ENCODE results near the gene UMODL1.

Gene UMODL1

GRCh38 chr21:42135386-42136052 is 64.4 kb downstream of the UMODL1 start:
- no peak for DNase-seq

GRCh38 chr21:42137191-42137904 is 66.2 kb downstream of the UMODL1 start:
- no peak for DNase-seq

GRCh38 chr21:42140196-42140934 is 69.2 kb downstream of the UMODL1 start:
- no peak for DNase-seq

GRCh38 chr21:42141643-42142042 is 70.5 kb downstream of the UMODL1 start:
- no peak for DNase-seq

GRCh38 chr21:42142141-42142540 is 71.0 kb downstream of the UMODL1 start:
- DNase-seq, result no peak

- no peak for DNase-seq
Observed at GRCh38 chr21:42142627-42143026, 71.5 kb downstream of the UMODL1 start.

- DNase-seq, result no peak
Observed at GRCh38 chr21:42143111-42143510, 72.0 kb downstream of the UMODL1 start.

- no peak for DNase-seq
Observed at GRCh38 chr21:42144221-42144620, 73.1 kb downstream of the UMODL1 start.

GRCh38 chr21:42144679-42145568 is 73.8 kb downstream of the UMODL1 start:
- no peak for DNase-seq

GRCh38 chr21:42145569-42146272 is 74.6 kb downstream of the UMODL1 start:
- DNase-seq, result peak; percentile 58

- DNase-seq, result no peak
Observed at GRCh38 chr21:42146273-42146805, 75.2 kb downstream of the UMODL1 start.

GRCh38 chr21:42146821-42147220 is 75.7 kb downstream of the UMODL1 start:
- no peak for DNase-seq

- no peak for DNase-seq
Observed at GRCh38 chr21:42147386-42148020, 76.4 kb downstream of the UMODL1 start.

GRCh38 chr21:42148097-42148496 is 77.0 kb downstream of the UMODL1 start:
- DNase-seq, result no peak

- DNase-seq, result no peak
Observed at GRCh38 chr21:42148584-42148983, 77.5 kb downstream of the UMODL1 start.

GRCh38 chr21:42149656-42150473 is 78.7 kb downstream of the UMODL1 start:
- DNase-seq, result no peak

GRCh38 chr21:42150474-42151085 is 79.5 kb downstream of the UMODL1 start:
- DNase-seq, result no peak

- DNase-seq, result no peak
Observed at GRCh38 chr21:42151148-42151947, 80.2 kb downstream of the UMODL1 start.

- DNase-seq, result no peak
Observed at GRCh38 chr21:42151948-42152220, 80.8 kb downstream of the UMODL1 start.

Measured in fibroblast of upper back skin (primary cell).